Keratinocyte (primary cell): ENCODE data around the gene ZNF500. TPM values are rescaled to one million over a fixed set of nuclear protein-coding genes. Genes with fewer than 3 reads are reported as not detected.
A peak's percentile ranks its signal among the peaks of the same experiment; 100 is the strongest.

Experiments used
- DNase-seq: peaks from one replicate; pipeline ENCODE4 v3.0.0-alpha.2; 2011; ENCODE audit warnings: low read depth, missing footprints, low spot score
- FAIRE-seq: peaks from 2 replicates; lab custom pipeline; 2011; peaks lifted over from hg19 to GRCh38; lab: Jason Lieb, UNC
- H2AFZ ChIP-seq: 2 replicates; pipeline ENCODE4 v1.6.0; 2012; ENCODE audit warnings: low read length, control low read depth, inconsistent platforms; ENCODE audit not compliant: control insufficient read depth
- H3K27ac ChIP-seq: 2 replicates; pipeline ENCODE4 v1.5.1; 2011; ENCODE audit warnings: low read length; ENCODE audit not compliant: control insufficient read depth, insufficient read depth
- H3K27me3 ChIP-seq: 3 replicates; pipeline ENCODE4 v1.6.0; 2011; ENCODE audit warnings: low read length; ENCODE audit not compliant: control insufficient read depth, insufficient read depth; ENCODE audit errors: extremely low read depth
- H3K36me3 ChIP-seq, 2 experiments: 2 replicates in 1 of 2; 3 replicates in 1 of 2; pipeline ENCODE4 v1.5.1; 2011; ENCODE audit warnings: low read length in 2 of 2, mild to moderate bottlenecking in 1 of 2; ENCODE audit not compliant: control insufficient read depth in 2 of 2, insufficient read depth in 2 of 2; ENCODE audit errors: extremely low read depth in 1 of 2
- H3K4me1 ChIP-seq: 3 replicates; pipeline ENCODE4 v1.5.1; 2011; ENCODE audit warnings: low read length; ENCODE audit not compliant: control insufficient read depth, insufficient read depth; ENCODE audit errors: extremely low read depth
- H3K4me2 ChIP-seq: 3 replicates; pipeline ENCODE4 v1.6.0; 2011; ENCODE audit warnings: low read depth, low read length; ENCODE audit not compliant: control insufficient read depth, insufficient read depth; ENCODE audit errors: extremely low read depth
- H3K4me3 ChIP-seq, 3 experiments: fragments of 200-600 bp in 1 of 3; sonication (generic) in 1 of 3; 2 replicates in 2 of 3; 3 replicates in 1 of 3; pipeline ENCODE4 v1.5.1; 2011 to 2016; ENCODE audit warnings: low read length in 3 of 3, mild to moderate bottlenecking in 3 of 3, control low read depth in 2 of 3, inconsistent platforms in 1 of 3, low read depth in 1 of 3, mixed read lengths in 1 of 3, mixed run types in 1 of 3, moderate library complexity in 1 of 3; ENCODE audit not compliant: control insufficient read depth in 2 of 3, insufficient read depth in 2 of 3; ENCODE audit errors: extremely low read depth in 1 of 3
- H3K79me2 ChIP-seq: 2 replicates; pipeline ENCODE4 v1.6.0; 2012; ENCODE audit warnings: low read length; ENCODE audit not compliant: control insufficient read depth, insufficient read depth
- H3K9ac ChIP-seq: 3 replicates; pipeline ENCODE4 v1.6.0; 2011; ENCODE audit warnings: low read length; ENCODE audit not compliant: control insufficient read depth, insufficient read depth; ENCODE audit errors: extremely low read depth
- H3K9me1 ChIP-seq: 3 replicates; pipeline ENCODE4 v1.6.0; 2011; ENCODE audit warnings: low read length; ENCODE audit not compliant: control insufficient read depth, insufficient read depth; ENCODE audit errors: extremely low read depth
- H3K9me3 ChIP-seq: 2 replicates; pipeline ENCODE4 v1.5.1; 2012; ENCODE audit warnings: low read depth, low read length; ENCODE audit not compliant: control insufficient read depth
- H4K20me1 ChIP-seq: 3 replicates; pipeline ENCODE4 v1.6.0; 2011; ENCODE audit warnings: low read length; ENCODE audit not compliant: control insufficient read depth, insufficient read depth; ENCODE audit errors: extremely low read depth
- CTCF ChIP-seq, 3 experiments: IDR thresholded peaks in 1 of 3; conservative IDR thresholded peaks in 1 of 3; optimal IDR thresholded peaks in 1 of 3; 2 replicates in 2 of 3; 3 replicates in 1 of 3; pipeline versions ENCODE3 to v1.5.1; 2011; ENCODE audit warnings: low read length in 3 of 3, mild to moderate bottlenecking in 3 of 3, moderate library complexity in 2 of 3, control low read depth in 1 of 3, inconsistent platforms in 1 of 3; ENCODE audit not compliant: insufficient read depth in 2 of 3; ENCODE audit errors: extremely low read depth in 1 of 3
- EZH2 ChIP-seq: IDR thresholded peaks from one replicate; pipeline ENCODE4 v1.6.1; 2012; ENCODE audit warnings: inconsistent platforms, mild to moderate bottlenecking, low read length, moderate library complexity
- dilution Hi-C: fragments of 300-500 bp; cut with MboI; formaldehyde crosslinking; loops from one replicate; pipeline ENCODE4 v1.7.0; 2020; ENCODE audit warnings: low sequenced_read_pairs; ENCODE audit not compliant: extremely low pct_ligation_motif_present
- polyA plus RNA-seq, 5 experiments: library from polyadenylated mRNA; depleted of rRNA in 3 of 5; stranded (reverse) in 3 of 5; stranded (forward) in 1 of 5; unstranded in 1 of 5; fragments of >200 nt; gene quantifications; 1 replicate in 1 of 5; 2 replicates in 3 of 5; 3 replicates in 1 of 5; pipeline versions ENCODE4 v1.2.1 to v1.2.3, GENCODE V29; 2011 to 2012; ENCODE audit warnings: missing spikeins in 2 of 5, low read depth in 1 of 5, low replicate concordance in 1 of 5

Gene ZNF500
- polyA plus RNA-seq, 1 donor (not counting 4 experiments of a cell fraction or from before 2014, with no cell fraction given), result 3.3 TPM

- no peak overlapping the region for H2AFZ ChIP-seq
- H4K20me1 ChIP-seq, result no peaks in the 10 kb centered on the region
- H3K9ac ChIP-seq, result peak overlapping the region; percentile 88
- H3K9me3 ChIP-seq, result no peaks in the 10 kb centered on the region
- DNase-seq, result no peak
- H3K36me3 ChIP-seq, result peaks cover 13 to 22% of the 10 kb centered on the region in 2 experiments
- no peaks in the 10 kb centered on the region for H3K9me1 ChIP-seq
- TF ChIP-seq EZH2 (no peak), CTCF (optimal IDR thresholded peaks at IDR 0.05 in 1 of 3, IDR thresholded peaks at IDR 0.05 in 1 of 3, conservative IDR thresholded peaks at IDR 0.05 in 1 of 3; ENCODE audit: extremely low read depth in 1 of 3, insufficient read depth in 2 of 3, low read length in 3 of 3) (no peak)
- peak overlapping the region; percentile 75 for H3K27ac ChIP-seq
- H3K79me2 ChIP-seq, result peaks cover 21% of the 10 kb centered on the region
- H3K4me3 ChIP-seq, result peak overlapping the region; percentile 88 to 93 (median 92)
- H3K4me1 ChIP-seq, result peaks cover 13% of the 10 kb centered on the region
- H3K27me3 ChIP-seq, result no peaks in the 10 kb centered on the region
- H3K4me2 ChIP-seq, result peak overlapping the region; percentile 92
- no peak for FAIRE-seq
- dilution Hi-C loops, result no loop called here
Measured at GRCh38 chr16:4765511-4766474, 1.2 kb downstream of the ZNF500 start.

GRCh38 chr16:4763791-4764190, 3.2 kb downstream of the ZNF500 start:
- Histone ChIP-seq H2AFZ (no peak overlapping the region), H3K9me1 (no peaks in the 10 kb centered on the region), H3K27me3 (no peaks in the 10 kb centered on the region), H3K4me2 (no peak overlapping the region), H3K9ac (no peak overlapping the region), H3K27ac (no peak overlapping the region), H3K36me3 (peaks cover 23 to 32% of the 10 kb centered on the region in 2 experiments), H4K20me1 (no peaks in the 10 kb centered on the region), H3K4me1 (peaks cover 11% of the 10 kb centered on the region), H3K79me2 (peaks cover 21% of the 10 kb centered on the region), H3K9me3 (no peaks in the 10 kb centered on the region), H3K4me3 (no peak overlapping the region)
- FAIRE-seq, result no peak
- no peak for TF ChIP-seq CTCF (optimal IDR thresholded peaks at IDR 0.05 in 1 of 3, IDR thresholded peaks at IDR 0.05 in 1 of 3, conservative IDR thresholded peaks at IDR 0.05 in 1 of 3; ENCODE audit: extremely low read depth in 1 of 3, insufficient read depth in 2 of 3, low read length in 3 of 3)
- dilution Hi-C loops, result no loop called here
- no peak for DNase-seq
